Measurements from ENCODE around the gene PFKFB1. TPM values are rescaled to one million over a fixed set of nuclear protein-coding genes. Genes with fewer than 3 reads are reported as not detected.
A peak's percentile ranks its signal among the peaks of the same experiment; 100 is the strongest.

The PFKFB1 gene
- total and polyA plus RNA-seq, 9 of the 15 experiments (the other 6 are each of a cell fraction or from before 2014, with no cell fraction given) = 0.07 to 0.24 (median 0.15) TPM; not detected in 2

DNA sequence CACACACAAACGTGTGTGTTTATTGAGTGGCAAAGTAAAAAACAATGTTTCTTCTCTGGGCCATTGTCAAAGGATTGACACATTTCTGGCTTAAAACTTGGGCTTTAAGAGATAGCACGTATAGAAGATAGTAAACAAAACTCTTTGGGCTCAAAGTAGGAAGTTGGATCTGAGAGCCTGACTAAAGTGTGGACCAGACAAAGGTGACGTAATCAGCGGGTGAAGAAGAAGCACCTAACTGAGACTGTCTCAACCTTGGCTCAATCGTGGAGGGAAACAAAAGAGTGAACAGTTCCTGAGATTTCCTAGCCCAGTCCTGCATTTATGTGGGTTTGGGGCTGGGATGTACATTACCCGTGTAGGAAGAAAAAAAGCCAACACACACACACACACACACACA lies 13.7 kb downstream of the PFKFB1 start (continued):
- TF ChIP-seq, protein P1, sequence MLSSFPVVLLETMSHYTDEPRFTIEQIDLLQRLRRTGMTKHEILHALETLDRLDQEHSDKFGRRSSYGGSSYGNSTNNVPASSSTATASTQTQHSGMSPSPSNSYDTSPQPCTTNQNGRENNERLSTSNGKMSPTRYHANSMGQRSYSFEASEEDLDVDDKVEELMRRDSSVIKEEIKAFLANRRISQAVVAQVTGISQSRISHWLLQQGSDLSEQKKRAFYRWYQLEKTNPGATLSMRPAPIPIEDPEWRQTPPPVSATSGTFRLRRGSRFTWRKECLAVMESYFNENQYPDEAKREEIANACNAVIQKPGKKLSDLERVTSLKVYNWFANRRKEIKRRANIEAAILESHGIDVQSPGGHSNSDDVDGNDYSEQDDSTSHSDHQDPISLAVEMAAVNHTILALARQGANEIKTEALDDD (IDR thresholded peaks at IDR 0.05) = no peak
- TF ChIP-seq KDM2B (CRISPR knock-in tag; IDR thresholded peaks at IDR 0.05) = no peak

DNA sequence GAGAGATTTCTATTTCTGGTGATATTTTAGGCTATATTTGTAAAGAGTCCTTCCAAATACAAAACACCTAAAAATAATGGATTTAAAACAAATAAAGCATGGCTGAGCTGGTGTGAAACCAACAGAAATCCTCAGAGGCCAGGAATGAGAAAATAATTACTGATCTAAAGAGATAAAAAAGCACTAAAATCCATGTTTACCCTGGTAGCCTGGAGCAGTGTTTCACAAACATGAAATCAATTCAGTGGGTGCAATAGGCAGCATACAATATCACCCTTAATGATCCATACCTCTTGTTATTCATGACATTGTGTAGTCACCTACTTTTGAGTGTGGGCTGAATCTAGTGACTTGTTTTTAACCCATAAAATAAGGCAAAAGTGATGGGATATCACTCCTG lies 14.6 kb downstream of the PFKFB1 start:
- Histone ChIP-seq H3K36me3 (ENCODE audit: control insufficient read depth, insufficient read depth, low read length) (no peaks in the 10 kb centered on the region), H3K9me3 (replicated peaks; ENCODE audit: control insufficient read depth, insufficient read depth, low read depth, low read length) (no peaks in the 10 kb centered on the region), H2AFZ (ENCODE audit: low read depth, low read length) (0 out of 2 replicates have a peak overlapping the region, but pooled peaks have one; percentile 10), H3K4me1 (replicated peaks in 1 of 2; ENCODE audit: control insufficient read depth in 2 of 2, insufficient read depth in 2 of 2, low read length in 2 of 2) (no peaks in the 10 kb centered on the region), H3K27ac (ENCODE audit: extremely low read depth, low read depth, low read length) (no peak overlapping the region), H3K9ac (ENCODE audit: insufficient read depth in 1 of 2, low read depth in 2 of 2, low read length in 2 of 2) (no peak overlapping the region), H4K20me1 (replicated peaks; ENCODE audit: control insufficient read depth, insufficient read depth, low read length) (no peaks in the 10 kb centered on the region), H3K9me1 (ENCODE audit: control insufficient read depth, insufficient read depth, low read length) (no peaks in the 10 kb centered on the region), H3K4me3 (no peak overlapping the region), H3K79me2 (ENCODE audit: control insufficient read depth, insufficient read depth, low read length) (no peaks in the 10 kb centered on the region), H3K27me3 (ENCODE audit: control insufficient read depth in 2 of 2, insufficient read depth in 2 of 2, low read length in 2 of 2) (no peaks in the 10 kb centered on the region), H3K4me2 (ENCODE audit: insufficient read depth, low read length) (no peak overlapping the region)
- BruUV-seq (replicated peaks) = no TSS peak
- ChIA-PET POLR2A (no interaction called here), CTCF (ENCODE audit: low intra/inter-chr PET ratio) (no interaction called here)
- in situ Hi-C loops (cut with MboI) (no loop called here), intact Hi-C loops (cut with micrococcal nuclease) (no loop called here)
- TF ChIP-seq CEBPB (tag; IDR thresholded peaks at IDR 0.05) = no peak
- no peak for TF ChIP-seq BRF1 (IDR thresholded peaks at IDR 0.05; ENCODE audit: borderline replicate concordance, extremely low read depth, insufficient read length)
- no peak for TF ChIP-seq HOXB6 (CRISPR knock-in tag; IDR thresholded peaks at IDR 0.05; ENCODE audit: borderline replicate concordance)
- TF ChIP-seq GATAD2A (IDR thresholded peaks at IDR 0.05) = no peak
- no peak for TF ChIP-seq ZC3H4 (CRISPR knock-in tag; IDR thresholded peaks at IDR 0.05; ENCODE audit: borderline replicate concordance)
- TF ChIP-seq ZNF586 (CRISPR knock-in tag; conservative IDR thresholded peaks at IDR 0.05) = no peak
- TF ChIP-seq, protein P2, sequence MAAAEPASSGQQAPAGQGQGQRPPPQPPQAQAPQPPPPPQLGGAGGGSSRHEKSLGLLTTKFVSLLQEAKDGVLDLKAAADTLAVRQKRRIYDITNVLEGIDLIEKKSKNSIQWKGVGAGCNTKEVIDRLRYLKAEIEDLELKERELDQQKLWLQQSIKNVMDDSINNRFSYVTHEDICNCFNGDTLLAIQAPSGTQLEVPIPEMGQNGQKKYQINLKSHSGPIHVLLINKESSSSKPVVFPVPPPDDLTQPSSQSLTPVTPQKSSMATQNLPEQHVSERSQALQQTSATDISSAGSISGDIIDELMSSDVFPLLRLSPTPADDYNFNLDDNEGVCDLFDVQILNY (CRISPR knock-in tag; IDR thresholded peaks at IDR 0.05) = no peak
- no peak for TF ChIP-seq NR2C1 (IDR thresholded peaks at IDR 0.05)
- no peak for TF ChIP-seq NR2C1 (tag; IDR thresholded peaks at IDR 0.05)
- no peak for TF ChIP-seq SP1 (CRISPR knock-in tag; IDR thresholded peaks at IDR 0.05)
- TF ChIP-seq, protein P3, sequence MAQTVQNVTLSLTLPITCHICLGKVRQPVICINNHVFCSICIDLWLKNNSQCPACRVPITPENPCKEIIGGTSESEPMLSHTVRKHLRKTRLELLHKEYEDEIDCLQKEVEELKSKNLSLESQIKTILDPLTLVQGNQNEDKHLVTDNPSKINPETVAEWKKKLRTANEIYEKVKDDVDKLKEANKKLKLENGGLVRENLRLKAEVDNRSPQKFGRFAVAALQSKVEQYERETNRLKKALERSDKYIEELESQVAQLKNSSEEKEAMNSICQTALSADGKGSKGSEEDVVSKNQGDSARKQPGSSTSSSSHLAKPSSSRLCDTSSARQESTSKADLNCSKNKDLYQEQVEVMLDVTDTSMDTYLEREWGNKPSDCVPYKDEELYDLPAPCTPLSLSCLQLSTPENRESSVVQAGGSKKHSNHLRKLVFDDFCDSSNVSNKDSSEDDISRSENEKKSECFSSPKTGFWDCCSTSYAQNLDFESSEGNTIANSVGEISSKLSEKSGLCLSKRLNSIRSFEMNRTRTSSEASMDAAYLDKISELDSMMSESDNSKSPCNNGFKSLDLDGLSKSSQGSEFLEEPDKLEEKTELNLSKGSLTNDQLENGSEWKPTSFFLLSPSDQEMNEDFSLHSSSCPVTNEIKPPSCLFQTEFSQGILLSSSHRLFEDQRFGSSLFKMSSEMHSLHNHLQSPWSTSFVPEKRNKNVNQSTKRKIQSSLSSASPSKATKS (CRISPR knock-in tag; IDR thresholded peaks at IDR 0.05) = no peak
- no peak for TF ChIP-seq ZKSCAN8 (CRISPR knock-in tag; IDR thresholded peaks at IDR 0.05)
- no peak for TF ChIP-seq NFRKB (IDR thresholded peaks at IDR 0.05; ENCODE audit: low read depth)
- no peak for TF ChIP-seq KDM1A (IDR thresholded peaks at IDR 0.05)
- no peak for TF ChIP-seq POLR2B (IDR thresholded peaks at IDR 0.05; ENCODE audit: low read depth, partially characterized antibody)
- no peak for TF ChIP-seq KLF6 (CRISPR knock-in tag; IDR thresholded peaks at IDR 0.05; ENCODE audit: borderline replicate concordance)
- no peak for TF ChIP-seq MCM3 (IDR thresholded peaks at IDR 0.05)
- TF ChIP-seq TAL1 (IDR thresholded peaks at IDR 0.05) = no peak
- no peak for FAIRE-seq
- no peak for DNase-seq (ENCODE audit: extremely low read depth in 1 of 4, low spot score in 3 of 4)
- ATAC-seq = no peak

All from K562 (cell line).